HG03175 (cell line): ENCODE results near the gene NUP210.
"Not testable (repeated sequence)": the region's sequence is repeated elsewhere in the genome, so short reads cannot be mapped to it uniquely, and the experiment has no call there.

ENCODE experiments used
- ATAC-seq: cut with Tn5 transposase; IDR thresholded peaks from one replicate; pipeline ENCODE4 v1.9.1; 2021; ENCODE audit warnings: mild to moderate bottlenecking, moderate library complexity; ENCODE audit not compliant: unreplicated experiment

NUP210 gene

DNA sequence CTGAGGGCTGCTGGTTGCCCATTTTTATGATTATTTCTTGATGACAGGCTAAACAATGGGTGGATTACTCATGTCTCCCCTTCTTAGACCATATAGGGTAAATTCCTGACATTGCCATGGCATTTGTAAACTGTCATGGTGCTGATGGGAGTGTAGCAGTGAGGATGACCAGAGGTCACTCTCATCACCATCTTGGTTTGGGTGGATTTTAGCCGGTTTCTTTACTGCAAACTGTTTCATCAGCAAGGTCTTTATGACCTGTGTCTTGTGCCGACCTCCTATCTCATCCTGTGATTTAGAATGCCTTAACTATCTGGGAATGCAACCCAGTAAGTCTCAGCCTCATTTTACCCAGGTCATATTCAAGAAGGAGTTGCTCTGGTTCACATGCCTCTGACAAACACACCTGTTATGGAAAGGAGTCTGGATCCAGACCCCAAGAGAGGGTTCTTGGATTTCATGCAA lies 10.3 kb upstream of the NUP210 start:
- not testable (repeated sequence) for ATAC-seq

DNA sequence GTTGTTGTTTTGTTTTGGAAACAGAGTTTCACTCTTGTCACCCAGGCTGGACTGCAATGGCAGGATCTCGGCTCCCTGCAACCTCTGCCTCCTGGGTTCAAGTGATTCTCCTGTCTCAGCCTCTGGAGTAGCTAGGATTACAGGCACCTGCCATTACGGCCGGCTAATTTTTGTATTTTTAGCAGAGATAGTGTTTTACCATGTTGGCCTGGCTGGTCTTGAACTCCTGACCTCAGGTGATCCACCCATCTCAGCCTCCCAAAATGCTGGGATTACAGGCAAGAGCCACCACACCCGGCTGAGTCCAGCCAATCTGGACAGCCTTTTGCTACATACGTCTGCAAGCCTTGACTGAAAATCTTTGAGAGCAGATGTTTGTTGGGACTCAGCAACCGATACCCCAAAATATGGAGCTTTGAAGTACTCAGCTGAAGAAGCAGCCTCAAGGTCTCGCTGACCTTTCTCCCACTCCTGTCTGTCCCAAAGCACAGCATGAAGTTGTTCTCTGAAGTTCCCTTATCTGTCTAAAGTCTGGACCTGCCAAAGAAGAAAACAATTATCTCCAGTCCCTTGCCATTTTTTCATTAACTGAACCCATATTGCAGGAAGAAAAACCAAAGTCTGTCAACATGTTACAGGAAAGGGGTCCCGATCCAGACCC lies 9.6 kb upstream of the NUP210 start:
- no peak for ATAC-seq

DNA sequence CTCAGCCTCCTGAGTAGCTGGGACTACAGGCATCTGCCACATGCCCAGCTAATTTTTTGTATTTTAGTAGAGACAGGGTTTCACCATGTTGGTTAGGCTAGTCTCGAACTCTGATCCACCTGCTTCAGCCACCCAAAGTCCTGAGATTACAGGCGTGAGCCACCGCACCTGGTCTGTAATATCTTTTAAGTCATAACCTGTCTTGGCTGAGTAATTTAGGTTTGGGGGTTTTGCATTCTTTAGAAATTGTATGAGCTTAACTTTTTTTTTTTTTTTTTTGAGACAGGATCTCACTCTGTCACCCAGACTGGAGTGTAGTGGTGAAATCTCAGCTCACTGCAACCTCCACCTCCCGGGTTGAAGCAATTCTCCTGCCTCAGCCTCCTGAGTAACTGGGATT lies 8.6 kb upstream of the NUP210 start:
- ATAC-seq = not testable (repeated sequence)

DNA sequence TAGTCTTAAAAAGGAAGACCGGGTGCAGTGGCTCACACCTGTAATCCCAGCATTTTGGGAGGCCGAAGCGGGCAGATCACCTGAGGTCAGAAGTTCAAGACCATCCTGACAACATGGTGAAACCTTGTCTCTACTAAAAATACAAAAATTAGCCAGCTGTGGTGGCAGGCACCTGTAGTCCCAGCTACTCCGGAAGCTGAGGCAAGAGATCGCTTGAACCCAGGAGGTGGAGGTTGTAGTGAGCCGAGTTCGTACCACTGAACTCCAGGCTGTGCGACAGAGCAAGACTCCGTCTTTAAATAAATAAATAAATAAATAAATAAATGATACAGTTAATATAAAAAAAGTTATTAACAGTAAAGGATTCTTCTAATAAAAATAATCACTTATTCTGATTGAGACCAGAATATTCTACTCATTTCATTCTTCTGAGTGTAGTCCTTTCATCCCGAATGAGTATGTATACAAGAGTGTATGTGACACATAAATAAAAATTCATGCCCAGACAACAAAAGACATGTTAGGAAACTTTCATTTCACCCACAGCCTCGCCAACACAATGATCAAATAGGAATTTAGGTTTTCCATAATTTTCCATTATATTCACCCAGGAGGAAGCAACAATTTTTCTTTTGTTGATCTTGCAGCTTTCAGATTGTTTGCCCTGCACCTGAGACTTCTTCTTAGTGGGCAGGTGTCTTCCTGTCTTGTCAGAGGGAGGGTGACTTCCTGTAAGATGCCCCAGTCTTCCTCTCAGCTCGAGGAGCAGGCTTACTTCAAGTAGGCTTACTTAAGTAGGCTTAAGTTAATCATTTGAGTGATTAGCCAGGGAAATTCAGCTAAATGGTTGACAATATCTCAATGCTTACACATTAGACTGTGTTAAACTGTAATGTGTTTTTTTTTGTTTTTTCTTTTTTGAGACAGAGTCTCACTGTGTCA lies 7.8 kb upstream of the NUP210 start:
- no peak for ATAC-seq

DNA sequence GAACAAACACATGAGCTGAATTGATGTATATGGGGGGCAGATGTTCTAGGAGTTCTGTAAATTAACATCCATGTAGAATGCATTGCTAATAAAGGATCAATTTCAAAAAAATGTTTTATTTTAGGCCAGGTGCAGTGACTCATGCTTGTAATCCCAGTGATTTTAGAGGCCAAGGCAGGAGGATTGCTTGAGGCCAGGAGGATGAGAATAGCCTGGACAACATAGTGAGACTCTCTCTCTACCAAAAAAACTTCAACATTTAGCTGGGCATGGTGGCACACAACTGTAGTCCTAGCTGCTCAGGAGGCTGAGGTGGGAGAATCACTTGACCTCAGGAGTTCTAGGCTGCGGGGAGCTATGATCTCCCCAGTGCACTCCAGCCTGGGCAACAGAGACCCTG lies 6.5 kb upstream of the NUP210 start:
- ATAC-seq = no peak

DNA sequence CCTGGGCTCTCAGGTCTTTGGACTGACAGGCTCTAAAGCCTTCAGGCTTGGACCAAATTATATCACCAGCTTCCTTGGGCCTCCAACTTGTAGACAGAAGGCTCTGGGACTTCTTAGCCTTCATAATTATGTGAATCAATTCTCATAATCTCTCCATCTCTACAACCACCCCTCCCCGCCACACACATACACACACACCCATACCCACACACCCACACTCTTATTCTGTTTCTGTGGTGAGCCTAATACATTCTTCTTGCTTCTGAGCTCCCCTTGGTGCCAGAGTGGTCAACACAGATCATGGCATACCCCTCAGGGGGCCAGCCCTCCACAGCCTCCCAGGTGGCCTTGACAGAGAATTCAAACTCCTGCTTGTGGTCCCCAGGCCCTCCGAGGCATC lies 5.6 kb upstream of the NUP210 start:
- no peak for ATAC-seq

DNA sequence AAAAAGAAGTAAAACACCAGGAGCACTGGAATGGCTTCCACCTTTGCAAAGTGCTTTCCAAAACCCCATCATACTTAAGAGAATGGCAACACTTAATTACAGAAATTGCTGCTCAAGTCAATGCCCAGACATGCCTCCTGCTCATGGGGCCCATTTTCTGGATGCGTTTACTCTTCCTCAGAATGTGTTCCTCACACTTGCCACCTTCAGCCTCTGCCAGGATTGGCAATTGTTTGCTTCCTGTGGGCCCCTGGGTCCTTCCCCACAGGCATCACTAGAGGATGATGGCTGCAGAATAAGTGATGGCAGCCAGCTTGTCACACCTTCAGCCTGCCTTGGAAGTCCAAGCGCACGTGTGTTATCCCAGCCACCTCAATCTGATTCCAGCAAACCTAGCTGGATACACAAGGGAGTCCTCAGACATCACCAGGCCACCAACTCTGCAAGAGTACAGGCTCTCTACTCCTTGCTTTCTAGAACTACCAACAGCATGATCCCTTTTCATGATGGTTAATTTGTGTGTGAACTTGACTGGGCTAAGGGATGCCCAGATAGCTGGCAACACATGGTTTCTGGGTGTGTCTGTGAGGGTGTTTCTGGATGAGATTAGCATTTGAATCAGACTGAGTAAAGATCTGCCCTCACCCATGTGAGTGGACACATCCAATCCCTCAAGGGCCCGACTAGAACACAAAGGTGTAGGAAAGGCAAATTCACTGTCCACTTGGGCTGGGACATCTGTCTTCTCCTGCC lies 4.9 kb upstream of the NUP210 start:
- no peak for ATAC-seq

DNA sequence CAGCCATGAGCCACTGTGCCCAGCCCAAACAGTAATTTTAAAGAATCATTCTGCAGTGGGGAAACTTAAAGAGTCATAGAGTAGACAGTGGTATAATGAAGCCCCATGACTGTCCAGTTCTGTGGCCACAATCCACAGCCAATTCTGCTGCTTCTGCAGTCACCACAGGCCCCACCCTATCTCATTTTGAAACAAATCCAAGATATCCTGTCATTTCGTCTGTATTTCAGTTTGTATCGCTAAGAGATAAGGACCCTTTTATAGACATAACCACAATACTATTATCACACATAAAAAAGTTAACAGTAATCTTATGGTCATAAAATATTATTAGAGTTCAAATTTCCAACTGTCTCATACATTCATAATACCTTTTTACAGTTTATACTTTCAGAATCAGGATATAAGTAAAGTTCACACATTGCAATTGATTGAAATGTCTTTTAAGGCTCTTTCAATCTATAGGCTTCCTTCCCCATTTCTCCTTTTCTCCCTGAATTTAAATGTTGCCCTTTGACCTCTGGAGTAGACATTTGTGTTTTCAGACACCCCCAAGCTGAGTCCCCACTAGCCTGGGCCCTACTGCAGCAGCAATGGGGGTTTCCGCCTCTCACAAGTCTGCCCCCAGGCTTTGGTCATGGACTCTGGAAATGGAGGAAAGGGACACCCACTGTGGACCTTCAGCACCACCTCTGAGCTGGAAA lies 4.2 kb upstream of the NUP210 start:
- no peak for ATAC-seq

DNA sequence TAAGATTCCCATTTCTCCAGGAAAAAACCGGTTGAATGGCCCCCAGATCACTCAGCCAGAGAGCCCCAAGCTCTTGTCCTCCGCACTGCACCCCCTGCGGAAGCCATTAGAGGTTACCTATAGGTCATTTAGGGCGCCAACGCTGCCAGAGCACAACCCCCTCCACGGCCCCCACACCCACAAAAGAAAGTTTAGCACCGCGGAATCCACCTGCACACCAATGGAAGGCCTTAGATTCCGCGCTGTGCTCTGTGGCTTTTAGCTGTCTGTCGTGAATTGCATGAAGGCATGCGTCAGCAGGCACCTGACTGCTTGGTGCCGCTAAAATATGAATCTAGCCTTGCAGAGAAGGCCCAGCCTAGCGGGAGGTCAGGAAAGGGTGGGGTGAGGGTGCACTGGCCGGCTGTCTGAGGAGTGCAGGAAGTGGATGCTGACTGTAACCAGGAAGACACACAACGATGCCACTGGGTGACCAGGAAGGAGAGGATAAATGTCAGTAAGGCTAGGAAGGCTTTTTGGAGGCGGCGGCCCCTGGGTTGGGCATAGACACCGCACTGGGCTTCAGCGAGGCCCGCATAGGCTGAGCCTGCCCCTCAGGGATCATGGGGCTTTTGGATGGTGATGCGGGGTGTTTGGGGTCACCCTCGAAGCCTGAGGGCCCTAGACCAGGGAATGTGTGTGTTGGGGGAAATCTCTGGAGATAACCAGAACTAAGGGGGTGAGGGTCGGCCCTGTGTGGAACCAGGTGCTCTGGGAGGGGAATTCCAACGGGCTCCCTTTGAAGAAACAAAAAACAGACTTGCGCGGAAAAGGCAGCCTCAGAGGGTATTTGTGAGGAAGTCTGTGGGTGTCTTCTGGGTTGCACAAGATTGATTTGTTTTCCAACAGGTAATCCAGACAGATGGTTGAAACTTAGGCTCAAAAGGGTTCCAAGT lies 976 bp upstream of the NUP210 start:
- ATAC-seq = no peak

DNA sequence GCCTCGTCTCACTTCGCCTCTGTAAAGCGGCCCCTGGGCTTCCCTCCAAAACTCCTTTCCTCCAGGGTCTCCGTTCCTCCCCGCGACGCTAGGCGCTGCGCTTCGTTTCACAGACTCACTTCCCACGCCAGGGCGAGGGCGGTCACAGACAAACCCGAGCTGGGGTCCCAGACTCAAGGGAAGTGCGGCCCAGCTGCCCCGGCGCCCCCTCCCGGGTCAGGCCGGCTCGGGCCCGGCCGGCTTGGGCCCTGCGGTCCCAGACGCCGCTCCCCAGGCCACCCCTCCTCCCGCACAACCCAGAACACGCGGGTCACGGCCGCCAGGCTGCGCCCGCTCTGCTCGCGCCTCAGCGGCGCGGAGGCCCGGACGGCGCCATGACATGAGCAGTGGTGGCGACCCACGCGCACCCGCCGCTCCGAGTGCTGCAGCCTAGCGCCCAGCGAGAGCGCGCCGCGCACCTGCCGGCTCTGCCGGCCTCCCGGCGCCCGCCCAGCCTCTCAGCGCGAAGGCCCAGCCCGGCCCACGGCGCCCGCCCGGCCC lies 547 bp downstream of the NUP210 start:
- peak; percentile 49 for ATAC-seq

DNA sequence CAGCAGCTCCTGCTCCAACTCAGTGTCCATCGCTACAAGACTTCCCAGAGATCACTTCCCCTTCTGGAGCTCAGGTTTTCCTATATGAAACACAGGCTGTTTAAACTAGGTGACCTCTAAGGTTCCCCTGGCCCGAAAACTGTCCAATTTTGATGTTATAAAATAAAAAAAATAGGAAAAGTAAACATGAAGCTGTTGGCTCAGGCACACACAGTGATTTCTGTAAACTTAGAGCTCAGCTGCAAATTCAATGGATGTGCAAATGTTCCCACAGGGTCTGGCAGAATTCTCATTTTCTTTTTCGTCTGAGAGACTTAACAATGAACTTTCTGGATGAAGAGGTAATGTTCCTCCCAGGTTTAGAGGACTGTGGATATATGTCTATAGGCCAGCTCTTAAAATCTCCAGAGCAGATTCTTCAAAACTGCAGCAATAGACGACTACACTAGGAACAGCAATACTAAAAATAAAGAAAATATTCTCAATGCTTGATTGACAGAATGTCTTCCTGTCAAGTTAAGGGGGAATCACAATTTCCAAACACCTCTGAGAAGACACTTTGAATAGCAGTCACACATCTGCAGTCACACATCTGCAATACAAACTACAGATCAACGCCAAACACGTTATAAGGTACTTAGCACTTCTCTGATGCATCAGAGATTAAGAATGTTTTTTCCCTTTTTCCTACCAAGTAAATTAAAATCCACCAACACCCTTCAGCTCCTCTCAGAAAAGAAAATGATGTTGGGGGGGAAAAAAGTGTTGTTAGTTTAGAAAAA lies 2.8 kb downstream of the NUP210 start:
- ATAC-seq = no peak

DNA sequence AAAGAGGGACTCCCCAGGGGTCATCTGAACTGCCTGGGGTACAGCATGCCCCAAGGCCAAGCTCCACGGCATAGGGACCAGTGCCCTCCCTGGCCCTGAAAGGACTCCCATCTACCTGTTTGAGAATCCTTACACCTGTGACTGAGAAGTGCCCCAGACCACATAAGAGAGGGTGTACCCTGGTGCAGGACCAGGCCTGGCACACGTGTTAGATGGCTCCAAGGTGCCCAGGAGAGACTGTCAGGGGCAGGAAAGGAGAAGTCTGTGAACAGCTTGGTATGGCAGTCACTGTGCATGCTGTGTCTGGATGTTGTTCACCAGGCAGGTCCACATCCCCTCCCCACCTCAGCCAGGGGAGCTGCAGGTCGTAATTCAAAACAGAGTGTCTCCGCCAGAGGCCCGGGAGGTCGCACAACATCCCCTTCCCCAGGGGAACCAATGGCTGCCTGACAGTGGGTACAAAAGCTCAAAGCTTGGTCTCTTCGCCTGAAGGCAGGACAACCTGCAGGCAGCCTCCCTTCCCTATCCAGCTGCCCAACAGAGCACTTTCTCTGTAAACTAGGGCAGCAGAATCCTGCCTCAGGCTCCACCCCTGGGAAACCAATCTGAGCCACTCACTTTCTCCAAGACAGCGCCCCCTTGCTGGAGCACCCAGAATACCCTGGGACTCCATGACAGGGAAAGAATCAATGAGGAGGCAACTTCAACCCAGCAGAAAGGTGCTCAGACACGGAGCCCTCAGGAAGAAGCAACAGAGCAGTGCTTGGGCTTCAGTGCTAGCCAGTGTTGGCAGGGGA lies 3.9 kb downstream of the NUP210 start:
- ATAC-seq = no peak

DNA sequence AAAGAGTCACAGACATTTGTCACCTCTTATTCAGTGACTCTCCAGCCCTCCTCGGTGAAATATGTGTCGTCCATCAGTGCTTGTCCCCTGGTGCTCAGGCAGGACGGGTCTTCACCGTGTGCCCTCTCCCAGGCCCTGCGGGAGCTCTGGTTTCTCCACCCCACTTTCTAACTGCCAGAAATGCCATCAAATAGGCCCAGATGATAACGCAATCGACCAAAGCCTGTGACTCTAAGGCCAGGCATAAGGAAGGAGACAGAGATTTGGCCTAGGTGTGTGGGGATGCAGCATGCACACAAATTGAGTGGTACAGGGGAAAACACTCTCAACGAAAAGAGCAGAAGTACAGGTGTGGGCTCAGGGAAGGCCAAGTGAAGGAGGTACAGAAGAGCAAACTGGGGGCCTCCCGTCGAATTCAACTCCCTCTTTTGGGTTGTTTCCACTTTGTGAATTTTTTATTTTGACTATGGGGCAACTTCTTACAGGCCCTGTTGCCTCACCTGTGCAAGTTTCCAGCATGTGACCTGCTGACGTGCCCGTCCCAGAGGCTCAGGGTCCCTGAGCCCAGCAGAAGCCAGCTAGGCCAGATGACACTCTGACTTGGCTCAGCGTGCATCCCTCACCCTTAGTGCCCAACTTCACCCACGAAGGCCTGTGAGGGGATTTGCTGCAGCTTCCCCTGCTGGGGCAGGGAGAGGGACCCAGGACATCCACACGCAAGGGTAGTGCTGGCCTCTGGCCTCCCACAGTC lies 4.7 kb downstream of the NUP210 start:
- ATAC-seq = no peak

DNA sequence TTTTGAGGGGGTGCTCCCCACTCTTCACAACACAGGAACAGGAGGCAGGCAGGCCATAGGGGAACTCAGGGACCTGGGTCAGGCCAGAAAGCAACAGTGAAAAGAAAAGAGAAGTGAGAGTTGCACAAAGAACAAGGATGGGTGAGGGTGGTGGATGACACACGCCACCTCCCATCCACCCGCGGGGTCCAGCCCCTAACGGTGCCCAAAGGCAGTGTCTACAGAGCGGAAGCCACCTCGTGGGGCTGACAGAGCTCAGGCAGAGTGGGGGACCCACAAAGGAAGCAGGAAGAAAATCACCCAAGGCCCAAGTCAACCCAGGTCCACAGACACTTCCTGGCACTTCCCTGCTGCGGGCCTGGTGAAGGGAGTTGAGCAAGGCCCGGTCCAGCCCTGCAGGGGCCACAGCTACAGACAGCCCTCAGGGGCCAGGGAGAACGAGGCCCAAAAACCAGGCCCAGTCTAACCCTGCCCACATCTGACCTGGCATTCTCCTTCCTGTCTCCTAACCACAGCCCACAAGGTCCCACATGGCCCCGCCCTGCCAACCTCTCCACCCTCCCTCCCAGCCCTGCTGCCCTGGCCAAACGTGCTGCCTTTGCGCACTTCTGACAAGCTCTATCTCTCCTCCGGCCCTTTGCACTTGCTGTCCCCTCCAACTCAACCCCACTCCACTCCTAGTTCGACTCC lies 5.9 kb downstream of the NUP210 start:
- ATAC-seq = peak; percentile 91

DNA sequence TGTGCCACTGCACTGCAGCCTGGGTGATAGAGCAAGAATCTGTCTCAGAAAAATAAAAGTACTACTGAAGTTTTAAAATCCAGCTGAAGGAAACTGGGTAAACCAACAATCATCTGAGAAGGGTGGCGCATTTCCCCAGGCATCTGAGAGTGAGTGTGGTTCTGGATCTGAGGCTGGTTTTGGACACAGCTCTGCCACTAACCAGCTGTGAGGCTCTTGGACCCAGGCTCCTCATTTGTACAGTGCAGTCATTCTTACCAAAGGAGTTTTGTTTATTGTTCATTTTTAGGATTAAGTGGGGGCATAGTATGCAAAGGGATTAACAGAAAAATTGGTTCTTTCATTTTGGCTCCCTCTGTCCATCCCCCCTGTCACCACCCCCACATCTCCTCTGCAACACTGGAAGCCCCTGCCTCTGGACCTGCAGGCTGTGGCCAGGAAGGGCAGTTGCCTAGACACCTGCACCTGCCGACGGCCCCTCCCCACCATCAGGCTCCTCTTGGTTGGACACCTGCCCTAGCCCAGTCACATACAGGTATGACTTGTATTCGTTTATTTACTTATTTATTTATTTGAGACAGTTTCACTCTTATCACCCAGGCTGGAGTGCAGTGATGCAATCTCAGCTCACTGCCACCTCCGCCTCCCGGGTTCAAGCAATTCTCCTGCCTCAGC lies 8.8 kb downstream of the NUP210 start:
- ATAC-seq = no peak

DNA sequence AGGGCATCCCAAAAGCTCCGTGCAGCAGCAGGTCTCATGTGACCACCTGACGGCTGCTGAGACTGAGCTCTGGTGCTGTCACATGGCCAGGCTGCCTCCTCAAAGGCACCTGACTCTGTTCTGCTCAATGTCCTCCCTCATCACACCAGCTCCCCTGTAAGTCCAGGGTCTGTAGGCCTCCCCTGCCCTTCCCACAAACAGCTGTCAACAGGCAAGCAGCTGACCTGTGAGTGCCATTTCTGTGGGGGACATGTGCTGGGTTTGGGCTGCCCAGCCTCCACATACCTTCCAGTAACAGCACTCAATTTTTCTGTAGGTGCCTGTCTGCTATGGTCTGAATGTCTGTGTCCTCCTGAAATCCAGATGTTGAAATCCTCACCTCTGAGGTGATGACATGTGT lies 11.2 kb downstream of the NUP210 start:
- ATAC-seq = no peak
